Tibial nerve (tissue), 4 donors: Measurements from ENCODE around the gene ASH1L.

Source experiments
- CTCF ChIP-seq, 5 experiments: fragments of 200-600 bp in 3 of 5; fragments of 450-650 bp in 2 of 5; sonication (generic) in 3 of 5; IDR thresholded peaks; one replicate each; pipeline ENCODE4 v1.5.1; 2016 to 2019; ENCODE audit warnings: antibody characterized with exemption in 5 of 5, mild to moderate bottlenecking in 3 of 5, moderate library complexity in 2 of 5
- EP300 ChIP-seq, 2 donors: sonication (generic); formaldehyde crosslinking; IDR thresholded peaks; one replicate each; pipeline ENCODE4 v1.6.1; 2017; ENCODE audit warnings: antibody characterized with exemption in 2 of 2, mild to moderate bottlenecking in 1 of 2
- POLR2A ChIP-seq, 2 donors: fragments of 450-650 bp; IDR thresholded peaks; one replicate each; pipeline ENCODE4 v1.6.1; 2017; ENCODE audit warnings: antibody characterized with exemption in 2 of 2, mild to moderate bottlenecking in 2 of 2, moderate library complexity in 2 of 2

GRCh38 chr1:155473151-155473821, 89.3 kb downstream of the ASH1L start:
- no peak for TF ChIP-seq POLR2A (IDR thresholded peaks at IDR 0.05)
- TF ChIP-seq CTCF (IDR thresholded peaks at IDR 0.05), result no peak
- no peak for TF ChIP-seq EP300 (IDR thresholded peaks at IDR 0.05)
